COLO668 (cell line): ENCODE results near the gene PRSS50.

Experiments
- DNase-seq: peaks from one replicate; lab custom pipeline; 2025; ENCODE audit not compliant: unreplicated experiment; lab: John Stamatoyannopoulos, UW

The PRSS50 gene

GRCh38 chr3:46725621-46726314, 8.1 kb upstream of the PRSS50 start:
- no peak for DNase-seq

- DNase-seq = no peak
Measured at GRCh38 chr3:46724424-46724823, 6.8 kb upstream of the PRSS50 start.

GRCh38 chr3:46722443-46722842, 4.8 kb upstream of the PRSS50 start:
- no peak for DNase-seq

GRCh38 chr3:46721009-46721408, 3.3 kb upstream of the PRSS50 start:
- no peak for DNase-seq

- DNase-seq = no peak
Measured at GRCh38 chr3:46719735-46720271, 2.1 kb upstream of the PRSS50 start.

GRCh38 chr3:46719044-46719565, 1.4 kb upstream of the PRSS50 start:
- no peak for DNase-seq

- DNase-seq = no peak
Measured at GRCh38 chr3:46716461-46717441, 918 bp downstream of the PRSS50 start.

GRCh38 chr3:46715507-46716175, 2.0 kb downstream of the PRSS50 start:
- DNase-seq = no peak

- no peak for DNase-seq
Measured at GRCh38 chr3:46714728-46715506, 2.8 kb downstream of the PRSS50 start.

GRCh38 chr3:46713898-46714552, 3.6 kb downstream of the PRSS50 start:
- DNase-seq = peak; percentile 10

- DNase-seq = no peak
Measured at GRCh38 chr3:46713050-46713897, 4.4 kb downstream of the PRSS50 start.

GRCh38 chr3:46712191-46713049, 5.2 kb downstream of the PRSS50 start:
- DNase-seq = no peak

GRCh38 chr3:46711760-46712159, 5.9 kb downstream of the PRSS50 start:
- no peak for DNase-seq

- DNase-seq = no peak
Measured at GRCh38 chr3:46711305-46711704, 6.4 kb downstream of the PRSS50 start.

GRCh38 chr3:46710671-46711295, 6.9 kb downstream of the PRSS50 start:
- no peak for DNase-seq

GRCh38 chr3:46710229-46710628, 7.4 kb downstream of the PRSS50 start:
- DNase-seq = no peak

- DNase-seq = no peak
Measured at GRCh38 chr3:46709721-46710120, 7.9 kb downstream of the PRSS50 start.
